Sigmoid colon (tissue), 7 donors: ENCODE results near the gene SMPD4. TPM values are rescaled to one million over a fixed set of nuclear protein-coding genes. Genes with fewer than 3 reads are reported as not detected.
"Not testable (repeated sequence)": the region's sequence is repeated elsewhere in the genome, so short reads cannot be mapped to it uniquely, and the experiment has no call there.

ENCODE experiments used
- DNase-seq: peaks from one replicate; pipeline ENCODE4 v3.0.0-alpha.2; 2019
- H3K27ac ChIP-seq, 4 donors: fragments of 200-600 bp; sonication (generic); one replicate each; pipeline ENCODE4 v1.5.1; 2016 to 2019; ENCODE audit warnings: mild to moderate bottlenecking in 1 of 4
- H3K27me3 ChIP-seq, 3 donors: fragments of 200-600 bp; sonication (generic); one replicate each; pipeline ENCODE4 v1.5.1; 2019; ENCODE audit warnings: mild to moderate bottlenecking in 1 of 3
- H3K36me3 ChIP-seq, 4 donors: fragments of 200-600 bp; sonication (generic); one replicate each; pipeline ENCODE4 v1.5.1; 2016 to 2019
- H3K4me1 ChIP-seq, 4 donors: fragments of 200-600 bp; sonication (generic); one replicate each; pipeline ENCODE4 v1.5.1; 2017 to 2019
- H3K4me3 ChIP-seq, 4 donors: fragments of 200-600 bp; sonication (generic); one replicate each; pipeline ENCODE4 v1.5.1; 2017 to 2019; ENCODE audit warnings: mild to moderate bottlenecking in 2 of 4, moderate library complexity in 1 of 4
- H3K9me3 ChIP-seq, 4 donors: fragments of 200-600 bp in 3 of 4; sonication (generic) in 3 of 4; one replicate each; pipeline versions ENCODE4 v1.5.1 to v1.6.1; 2013 to 2019
- EP300 ChIP-seq, 4 donors: sonication (generic); formaldehyde crosslinking; IDR thresholded peaks; one replicate each; pipeline ENCODE4 v1.6.1; 2017; ENCODE audit warnings: antibody characterized with exemption in 4 of 4
- POLR2A ChIP-seq, 2 donors: fragments of 450-650 bp; IDR thresholded peaks; one replicate each; pipeline ENCODE4 v1.6.1; 2016; ENCODE audit warnings: antibody characterized with exemption in 2 of 2, mild to moderate bottlenecking in 2 of 2, moderate library complexity in 2 of 2
- POLR2AphosphoS5 ChIP-seq, 4 donors: sonication (generic); formaldehyde crosslinking; IDR thresholded peaks; one replicate each; pipeline ENCODE4 v1.6.1; 2017; ENCODE audit warnings: antibody characterized with exemption in 4 of 4
- WGBS, 2 donors: extraction: QIAGEN DNeasy Blood & Tissue Kit; methylation state at CpG; one replicate each; pipeline ENCODE4 v1.1.7; 2013; 5-methylcytosine and 5-hydroxymethylcytosine counted together
- intact Hi-C: fragments of 100-400 bp; cut with DNase I; formaldehyde crosslinking; loops from one replicate; pipeline ENCODE4 v1.15.1; 2023
- polyA plus RNA-seq, 3 donors: library from polyadenylated mRNA; stranded (reverse); fragments of 200-250 nt; gene quantifications; one replicate each; pipeline ENCODE4 v1.2.3, GENCODE V29; 2013
- total RNA-seq, 4 donors: library from RNA; depleted of rRNA; stranded (reverse); fragments of >200 nt; gene quantifications; one replicate each; pipeline ENCODE4 v1.1.0, GENCODE V29; 2016
- TF ChIP-seq, protein P1 (sequence below), 4 experiments: fragments of 450-650 bp in 3 of 4; fragments of 200-600 bp in 1 of 4; IDR thresholded peaks; one replicate each; pipeline ENCODE4 v1.5.1; 2016 to 2019; ENCODE audit warnings: antibody characterized with exemption in 4 of 4, mild to moderate bottlenecking in 3 of 4, moderate library complexity in 2 of 4
- donor health status: healthy with polysubstance abuse.
- donor health status: Bipolar disorder and iron deficiency.
- donor health status: healthy.

Gene SMPD4
- total and polyA plus RNA-seq, 7 donors, result 12.3 to 47.9 (median 22.8) TPM

DNA sequence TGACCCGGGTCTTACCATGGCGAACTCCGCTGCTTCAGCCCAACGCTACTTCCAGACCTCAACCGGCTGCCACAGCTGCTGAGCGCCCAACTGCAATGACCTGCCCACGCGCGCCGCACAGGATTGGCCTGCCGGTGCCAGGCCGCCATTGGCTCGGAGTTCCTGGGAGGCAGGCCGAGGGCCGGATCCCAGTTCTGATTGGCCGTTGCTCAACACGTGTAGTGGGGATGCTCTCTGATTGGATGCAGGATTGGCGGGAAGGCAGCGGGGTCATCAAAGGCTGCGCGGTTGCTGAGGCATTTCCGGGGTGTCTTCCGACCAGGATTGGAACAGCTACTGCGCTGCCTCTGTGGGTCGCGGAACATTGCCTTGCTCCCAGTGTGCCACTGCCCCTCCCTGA is 16.9 kb upstream of the SMPD4 start, which contains the start of gene TUBA3E:
TUBA3E (minus strand) TSS at position 97 of the 400 bp plus-strand sequence; CDS start at position 18, 79 bp downstream.
- 97 to 98% methylated on average over 26 of the region's 26 CpGs for WGBS, 2 donors
- Histone ChIP-seq H3K9me3 (no peaks in the 10 kb centered on the region), H3K36me3 (no peaks in the 10 kb centered on the region), H3K27me3 (no peaks in the 10 kb centered on the region), H3K4me3 (no peak within 1 kb of the TSS), H3K27ac (no peak within 1 kb of the TSS), H3K4me1 (no peaks in the 10 kb centered on the region)
- intact Hi-C loops, result no loop called here
- TF ChIP-seq EP300 (IDR thresholded peaks at IDR 0.05), result no peak
- TF ChIP-seq, protein P1, sequence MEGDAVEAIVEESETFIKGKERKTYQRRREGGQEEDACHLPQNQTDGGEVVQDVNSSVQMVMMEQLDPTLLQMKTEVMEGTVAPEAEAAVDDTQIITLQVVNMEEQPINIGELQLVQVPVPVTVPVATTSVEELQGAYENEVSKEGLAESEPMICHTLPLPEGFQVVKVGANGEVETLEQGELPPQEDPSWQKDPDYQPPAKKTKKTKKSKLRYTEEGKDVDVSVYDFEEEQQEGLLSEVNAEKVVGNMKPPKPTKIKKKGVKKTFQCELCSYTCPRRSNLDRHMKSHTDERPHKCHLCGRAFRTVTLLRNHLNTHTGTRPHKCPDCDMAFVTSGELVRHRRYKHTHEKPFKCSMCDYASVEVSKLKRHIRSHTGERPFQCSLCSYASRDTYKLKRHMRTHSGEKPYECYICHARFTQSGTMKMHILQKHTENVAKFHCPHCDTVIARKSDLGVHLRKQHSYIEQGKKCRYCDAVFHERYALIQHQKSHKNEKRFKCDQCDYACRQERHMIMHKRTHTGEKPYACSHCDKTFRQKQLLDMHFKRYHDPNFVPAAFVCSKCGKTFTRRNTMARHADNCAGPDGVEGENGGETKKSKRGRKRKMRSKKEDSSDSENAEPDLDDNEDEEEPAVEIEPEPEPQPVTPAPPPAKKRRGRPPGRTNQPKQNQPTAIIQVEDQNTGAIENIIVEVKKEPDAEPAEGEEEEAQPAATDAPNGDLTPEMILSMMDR (IDR thresholded peaks at IDR 0.05), result no peak
- no peak for TF ChIP-seq POLR2A (IDR thresholded peaks at IDR 0.05)
- TF ChIP-seq POLR2AphosphoS5 (IDR thresholded peaks at IDR 0.05), result no peak
- no peak for DNase-seq

DNA sequence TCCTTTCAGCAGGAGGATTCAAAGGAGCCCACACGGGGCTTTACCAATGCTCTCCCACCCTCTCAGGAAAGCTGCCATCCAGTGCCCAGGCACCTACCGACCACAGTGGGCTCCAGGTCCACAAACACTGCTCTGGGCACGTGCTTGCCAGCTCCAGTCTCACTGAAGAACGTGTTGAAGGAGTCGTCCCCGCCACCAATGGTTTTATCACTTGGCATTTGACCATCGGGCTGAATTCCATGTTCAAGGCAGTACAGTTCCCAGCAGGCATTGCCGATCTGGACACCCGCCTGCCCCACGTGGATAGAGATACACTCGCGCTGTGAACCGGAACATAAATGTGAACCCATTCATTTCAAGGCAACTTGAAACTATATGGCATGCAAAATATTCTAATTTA is 14.7 kb upstream of the SMPD4 start:
- H3K36me3 ChIP-seq, result not testable (repeated sequence)

DNA sequence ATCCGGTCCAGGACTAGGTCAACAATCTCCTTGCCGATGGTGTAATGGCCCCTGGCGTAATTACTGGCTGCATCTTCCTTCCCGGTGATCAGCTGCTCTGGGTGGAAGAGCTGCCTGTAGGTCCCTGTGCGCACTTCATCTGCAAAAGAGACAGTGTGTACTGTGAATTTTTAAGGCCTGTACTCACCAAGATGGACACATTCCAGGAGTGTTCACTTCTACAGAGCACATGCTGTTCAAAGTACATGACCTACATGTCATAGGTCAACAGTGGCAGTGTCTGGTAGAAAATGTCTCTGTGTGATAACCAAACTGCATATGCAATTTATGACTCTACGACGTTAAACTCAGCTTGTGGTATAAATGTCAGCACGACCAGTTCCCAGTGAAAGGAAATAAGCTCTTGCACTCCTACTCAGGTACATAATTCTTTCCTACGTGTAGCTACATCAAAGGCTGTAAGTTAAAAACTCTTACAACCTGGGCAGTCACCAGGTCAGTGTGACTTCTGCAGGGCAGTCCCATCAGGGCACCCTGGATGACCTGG is 13.8 kb upstream of the SMPD4 start:
- 73 to 75% methylated on average over 9 of the region's 9 CpGs for WGBS, 2 donors
- H3K4me3 ChIP-seq, intact Hi-C loops, H3K27me3 ChIP-seq, H3K27ac ChIP-seq, H3K9me3 ChIP-seq, DNase-seq, H3K4me1 ChIP-seq, H3K36me3 ChIP-seq: not testable (repeated sequence)

More for the DNA sequence above, 14.7 kb upstream of the SMPD4 start:
- H3K27ac ChIP-seq, H3K4me3 ChIP-seq, H3K9me3 ChIP-seq, intact Hi-C loops, DNase-seq, H3K4me1 ChIP-seq, H3K27me3 ChIP-seq: not testable (repeated sequence)
- WGBS, 2 donors, result 83 to 92% methylated on average over 11 to 12 of the region's 13 CpGs

DNA sequence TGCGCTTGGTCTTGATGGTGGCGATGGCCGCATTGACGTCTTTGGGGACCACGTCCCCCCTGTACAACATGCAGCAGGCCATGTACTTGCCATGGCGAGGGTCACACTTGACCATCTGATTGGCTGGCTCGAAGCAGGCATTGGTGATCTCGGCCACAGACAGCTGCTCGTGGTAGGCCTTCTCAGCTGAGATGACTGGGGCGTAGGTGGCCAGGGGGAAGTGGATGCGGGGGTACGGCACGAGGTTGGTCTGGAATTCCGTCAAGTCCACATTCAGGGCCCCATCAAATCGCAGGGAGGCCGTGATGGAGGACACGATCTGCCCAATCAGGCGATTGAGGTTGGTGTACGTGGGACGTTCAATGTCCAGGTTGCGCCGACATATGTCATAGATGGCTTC is 12.4 kb upstream of the SMPD4 start:
- DNase-seq, H3K27ac ChIP-seq, H3K4me3 ChIP-seq, H3K36me3 ChIP-seq, H3K9me3 ChIP-seq, H3K4me1 ChIP-seq, intact Hi-C loops, H3K27me3 ChIP-seq: not testable (repeated sequence)
- WGBS, 2 donors, result 89% methylated on average over 22 of the region's 22 CpGs

DNA sequence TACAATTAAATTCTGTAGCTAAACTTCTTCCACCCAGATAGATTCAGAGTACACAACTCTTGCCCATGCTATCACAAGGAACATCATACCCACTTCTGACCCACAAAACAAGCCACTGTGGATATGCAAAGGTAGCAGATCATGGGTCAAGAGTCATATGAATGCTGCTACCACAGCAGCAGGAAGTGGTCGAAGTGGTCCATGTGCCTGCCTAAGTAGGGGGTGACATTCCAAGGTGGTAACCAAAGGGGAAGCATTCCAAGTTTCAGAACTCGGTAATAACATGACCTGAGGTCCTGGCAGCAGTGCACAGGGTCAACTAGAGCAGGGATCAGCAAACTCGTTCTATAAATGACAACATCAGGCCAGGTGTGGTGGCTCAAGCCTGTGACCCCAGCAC is 11.0 kb upstream of the SMPD4 start:
- DNase-seq, H3K36me3 ChIP-seq, intact Hi-C loops: not testable (repeated sequence)

DNA sequence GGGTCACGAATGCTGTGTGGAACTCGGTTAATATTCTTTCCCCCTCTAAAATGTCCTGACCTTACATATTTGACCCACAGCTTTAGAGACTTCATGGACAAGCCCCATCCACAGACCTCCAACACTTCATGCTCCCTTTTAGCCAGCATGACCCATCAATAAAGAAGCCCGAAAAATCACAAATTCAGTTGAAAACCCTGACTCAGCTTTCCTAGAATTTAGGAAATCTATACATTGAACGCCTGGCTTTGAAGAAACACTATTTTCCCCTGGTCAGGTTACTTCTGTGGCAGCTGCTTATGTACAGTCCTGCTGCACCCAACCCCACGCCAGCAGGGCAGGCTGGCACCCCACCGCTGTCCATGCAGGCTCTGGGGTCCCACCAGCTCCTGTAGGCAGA is 9.9 kb upstream of the SMPD4 start:
- intact Hi-C loops, H3K9me3 ChIP-seq, H3K4me3 ChIP-seq, H3K27ac ChIP-seq, H3K36me3 ChIP-seq, H3K27me3 ChIP-seq, DNase-seq, H3K4me1 ChIP-seq: not testable (repeated sequence)
- 95 to 96% methylated on average over 6 of the region's 6 CpGs for WGBS, 2 donors

More for the DNA sequence above, 11.0 kb upstream of the SMPD4 start:
- not testable (repeated sequence) for H3K27me3 ChIP-seq, H3K27ac ChIP-seq, H3K4me3 ChIP-seq, H3K4me1 ChIP-seq, H3K9me3 ChIP-seq
- 77 to 89% methylated on average over 3 of the region's 3 CpGs for WGBS, 2 donors

DNA sequence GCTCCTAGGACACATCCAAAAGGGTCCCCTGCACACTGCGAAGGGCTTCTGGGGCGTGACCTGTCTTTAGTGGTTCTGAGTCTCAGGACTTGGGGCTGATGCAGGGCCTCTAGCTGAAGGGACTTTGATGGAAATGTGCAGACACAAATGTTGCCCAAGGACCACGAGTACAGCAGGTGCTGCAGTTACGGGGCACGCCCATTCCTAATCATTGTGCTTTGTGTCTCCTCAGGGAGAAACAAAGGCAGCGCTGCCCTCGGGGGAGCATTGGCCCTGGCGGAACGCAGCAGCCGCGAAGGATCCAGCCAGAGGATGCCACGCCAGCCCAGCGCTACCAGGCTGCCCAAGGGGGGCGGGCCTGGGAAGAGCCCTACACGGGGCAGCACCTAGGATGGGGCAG is 8.8 kb upstream of the SMPD4 start:
- H3K27ac ChIP-seq, result no peak overlapping the region
- H3K4me3 ChIP-seq, result no peak overlapping the region
- TF ChIP-seq, protein P1 (IDR thresholded peaks at IDR 0.05), result no peak
- no peak for TF ChIP-seq POLR2AphosphoS5 (IDR thresholded peaks at IDR 0.05)
- TF ChIP-seq POLR2A (IDR thresholded peaks at IDR 0.05), result no peak
- no peak for TF ChIP-seq EP300 (IDR thresholded peaks at IDR 0.05)
- H3K27me3 ChIP-seq, result no peaks in the 10 kb centered on the region
- no peak for DNase-seq
- intact Hi-C loops, result no loop called here
- H3K9me3 ChIP-seq, result no peaks in the 10 kb centered on the region
- WGBS, 2 donors, result 81 to 92% methylated on average over 15 of the region's 15 CpGs
- H3K4me1 ChIP-seq, result no peaks in the 10 kb centered on the region
- peaks cover 0 to 7% (median 0%) of the 10 kb centered on the region in 4 donors for H3K36me3 ChIP-seq

DNA sequence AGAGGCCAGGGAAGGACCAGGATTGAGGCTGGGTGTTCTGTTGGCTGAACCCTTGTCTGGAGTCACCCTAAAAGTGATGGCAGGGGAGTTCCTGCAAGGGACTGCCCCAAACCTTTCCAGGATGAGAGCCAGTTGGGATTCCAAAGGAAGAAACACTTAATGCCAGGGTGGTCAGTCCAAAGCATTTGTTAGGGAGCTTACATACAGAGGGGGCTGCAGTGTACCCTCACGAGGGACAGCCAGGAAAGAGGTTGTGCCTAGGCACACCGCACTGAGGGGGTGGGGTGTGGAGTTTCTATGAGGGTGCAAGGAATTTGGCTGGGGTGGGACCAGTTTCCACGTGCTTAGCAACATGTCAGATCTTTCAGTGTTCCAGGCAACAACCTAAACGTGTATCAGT is 7.6 kb upstream of the SMPD4 start:
- not testable (repeated sequence) for H3K27me3 ChIP-seq, H3K27ac ChIP-seq, H3K4me3 ChIP-seq, H3K36me3 ChIP-seq, DNase-seq, H3K4me1 ChIP-seq, H3K9me3 ChIP-seq
- intact Hi-C loops, result loop anchor here (10.0 kb wide), 1 partner anchor 1296 kb away; no protein-coding TSS in a partner anchor
- WGBS, 2 donors, result 74 to 87% methylated on average over 4 of the region's 4 CpGs

DNA sequence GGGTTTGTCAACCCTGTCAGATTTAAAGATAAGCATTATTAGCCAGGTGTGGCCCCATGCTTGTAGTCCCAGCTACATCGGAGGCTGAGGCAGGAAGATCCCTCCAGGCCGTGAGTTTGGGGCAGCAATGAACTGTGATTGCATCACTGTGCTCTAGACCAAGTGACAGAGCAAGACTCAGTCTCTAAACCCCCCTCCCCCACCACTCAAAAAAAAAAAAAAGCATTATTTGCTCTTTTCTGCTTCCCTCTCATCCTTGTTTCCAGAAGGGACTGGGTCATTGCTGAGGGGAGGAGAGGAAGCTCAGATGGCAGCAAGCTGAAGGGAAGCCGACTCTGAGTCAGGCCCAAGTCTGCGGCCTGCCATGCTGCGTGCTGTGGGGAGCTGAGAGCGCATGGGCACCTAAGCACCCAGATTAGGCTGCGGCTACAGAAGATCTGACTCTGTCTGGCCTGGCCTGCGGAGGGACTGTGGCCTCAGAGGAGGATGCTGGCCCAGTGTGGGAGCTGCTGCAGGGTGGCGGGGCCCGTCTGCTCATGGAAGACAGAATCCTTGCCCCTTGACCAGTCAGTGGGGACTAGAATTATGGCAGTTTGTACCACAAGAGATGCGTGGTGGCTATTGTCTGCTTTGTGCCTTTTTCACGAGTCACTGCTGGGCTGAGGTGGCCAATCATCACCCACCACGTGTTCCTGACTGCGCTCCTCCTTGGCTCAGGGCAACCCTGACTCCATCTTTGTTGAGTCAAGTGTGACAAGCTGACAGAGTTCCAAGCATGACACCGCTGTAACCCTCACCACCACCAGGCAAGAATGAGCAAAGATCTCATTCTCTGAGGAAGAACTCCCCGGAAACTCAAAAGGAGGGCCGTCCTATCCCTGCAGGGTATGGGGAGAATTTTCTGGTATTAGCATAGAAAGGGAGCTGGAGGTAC is 6.7 kb upstream of the SMPD4 start:
- H3K4me1 ChIP-seq, DNase-seq, H3K9me3 ChIP-seq, H3K27me3 ChIP-seq, H3K36me3 ChIP-seq, H3K4me3 ChIP-seq, H3K27ac ChIP-seq: not testable (repeated sequence)
- intact Hi-C loops, result loop anchor here (10.0 kb wide), 1 partner anchor 1297 kb away; no protein-coding TSS in a partner anchor
- 94% methylated on average over 17 of the region's 17 CpGs for WGBS, 2 donors
